Measurements from ENCODE around the gene PDS5B.
"Not testable (repeated sequence)": the region's sequence is repeated elsewhere in the genome, so short reads cannot be mapped to it uniquely, and the experiment has no call there.

PDS5B gene

GRCh38 chr13:32811297-32811800 is 225.1 kb downstream of the PDS5B start:
- DNase-seq, result no peak

GRCh38 chr13:32821149-32821688 is 235.0 kb downstream of the PDS5B start:
- no peak for DNase-seq

- no peak for DNase-seq
These were observed 236.5 kb downstream of the PDS5B start for GRCh38 chr13:32822771-32823170.

GRCh38 chr13:32823597-32823996 is 237.3 kb downstream of the PDS5B start:
- DNase-seq, result no peak

DNA sequence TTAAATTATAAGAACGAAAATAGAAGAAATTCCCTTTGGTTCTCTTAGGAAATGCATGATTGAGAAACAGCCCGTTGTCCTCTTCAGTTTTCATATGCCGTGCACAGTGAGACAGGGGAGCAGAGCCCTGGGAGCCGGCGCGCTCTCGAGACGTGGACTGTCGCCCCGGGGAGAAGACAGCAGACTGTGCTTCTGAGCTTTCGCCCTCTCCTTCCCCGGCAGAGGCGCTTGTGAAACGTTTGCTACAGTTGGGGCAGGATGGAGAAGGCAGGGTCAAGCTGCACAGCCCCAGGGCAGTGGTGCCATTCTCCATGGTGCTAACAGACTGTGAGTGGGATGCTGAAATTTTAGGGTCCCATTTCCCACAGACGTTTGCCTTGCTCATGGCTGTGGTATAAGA is 237.8 kb downstream of the PDS5B start:
- no peak for DNase-seq

GRCh38 chr13:32824675-32825074 is 238.4 kb downstream of the PDS5B start:
- no peak for DNase-seq

- DNase-seq, result no peak
These were observed 239.2 kb downstream of the PDS5B start for GRCh38 chr13:32825481-32825880.

GRCh38 chr13:32826372-32826771 is 240.1 kb downstream of the PDS5B start:
- DNase-seq, result not testable (repeated sequence)

Data from activated CD4-positive, alpha-beta T cell treated with anti-CD3 and anti-CD28 coated beads, Interleukin-2, amount 50 U/mL, for 16 hours (primary cell).